ENCODE measurements around the gene KIAA1191.

Gene KIAA1191

GRCh38 chr5:176365351-176366231 is 4.0 kb upstream of the KIAA1191 start, which contains the start of gene ARL10:
Gene ARL10, plus strand, starts transcription at chr5:176365487. Its CDS starts 77 bp downstream, at chr5:176365564.
- no peak for TF ChIP-seq CTCF (IDR thresholded peaks at IDR 0.05; ENCODE audit: control insufficient read depth, insufficient read depth, low read depth, low read length, missing control alignments)
- H3K4me3 ChIP-seq (ENCODE audit: control insufficient read depth, low read depth, low read length): peak within 1 kb of the TSS; percentile 71
- peak; percentile 24 for DNase-seq (ENCODE audit: low read depth)

GRCh38 chr5:176364765-176365350 is 3.3 kb upstream of the KIAA1191 start:
- DNase-seq (ENCODE audit: low read depth): no peak
- TF ChIP-seq CTCF (IDR thresholded peaks at IDR 0.05; ENCODE audit: control insufficient read depth, insufficient read depth, low read depth, low read length, missing control alignments): no peak
- H3K4me3 ChIP-seq (ENCODE audit: control insufficient read depth, low read depth, low read length): peak overlapping the region; percentile 71

- H3K4me3 ChIP-seq (ENCODE audit: control insufficient read depth, low read depth, low read length): peak overlapping the region; percentile 74
- no peak for TF ChIP-seq CTCF (IDR thresholded peaks at IDR 0.05; ENCODE audit: control insufficient read depth, insufficient read depth, low read depth, low read length, missing control alignments)
- DNase-seq (ENCODE audit: low read depth): no peak
Measured at GRCh38 chr5:176362233-176362490, 598 bp upstream of the KIAA1191 start.

- TF ChIP-seq CTCF (IDR thresholded peaks at IDR 0.05; ENCODE audit: control insufficient read depth, insufficient read depth, low read depth, low read length, missing control alignments): no peak
- DNase-seq (ENCODE audit: low read depth): no peak
Measured at GRCh38 chr5:176360894-176361436, 599 bp downstream of the KIAA1191 start.

GRCh38 chr5:176359658-176360057 is 1.9 kb downstream of the KIAA1191 start:
- TF ChIP-seq CTCF (IDR thresholded peaks at IDR 0.05; ENCODE audit: control insufficient read depth, insufficient read depth, low read depth, low read length, missing control alignments): no peak
- no peak overlapping the region for H3K4me3 ChIP-seq (ENCODE audit: control insufficient read depth, low read depth, low read length)
- DNase-seq (ENCODE audit: low read depth): no peak

More at GRCh38 chr5:176360894-176361436, 599 bp downstream of the KIAA1191 start:
- H3K4me3 ChIP-seq (ENCODE audit: control insufficient read depth, low read depth, low read length): peak overlapping the region; percentile 74

- no peak overlapping the region for H3K4me3 ChIP-seq (ENCODE audit: control insufficient read depth, low read depth, low read length)
- no peak for TF ChIP-seq CTCF (IDR thresholded peaks at IDR 0.05; ENCODE audit: control insufficient read depth, insufficient read depth, low read depth, low read length, missing control alignments)
- DNase-seq (ENCODE audit: low read depth): no peak
Measured at GRCh38 chr5:176356179-176356566, 5.4 kb downstream of the KIAA1191 start.

All from AG09309 (cell line).